Measurements from ENCODE around the gene TSC22D3.

DNA sequence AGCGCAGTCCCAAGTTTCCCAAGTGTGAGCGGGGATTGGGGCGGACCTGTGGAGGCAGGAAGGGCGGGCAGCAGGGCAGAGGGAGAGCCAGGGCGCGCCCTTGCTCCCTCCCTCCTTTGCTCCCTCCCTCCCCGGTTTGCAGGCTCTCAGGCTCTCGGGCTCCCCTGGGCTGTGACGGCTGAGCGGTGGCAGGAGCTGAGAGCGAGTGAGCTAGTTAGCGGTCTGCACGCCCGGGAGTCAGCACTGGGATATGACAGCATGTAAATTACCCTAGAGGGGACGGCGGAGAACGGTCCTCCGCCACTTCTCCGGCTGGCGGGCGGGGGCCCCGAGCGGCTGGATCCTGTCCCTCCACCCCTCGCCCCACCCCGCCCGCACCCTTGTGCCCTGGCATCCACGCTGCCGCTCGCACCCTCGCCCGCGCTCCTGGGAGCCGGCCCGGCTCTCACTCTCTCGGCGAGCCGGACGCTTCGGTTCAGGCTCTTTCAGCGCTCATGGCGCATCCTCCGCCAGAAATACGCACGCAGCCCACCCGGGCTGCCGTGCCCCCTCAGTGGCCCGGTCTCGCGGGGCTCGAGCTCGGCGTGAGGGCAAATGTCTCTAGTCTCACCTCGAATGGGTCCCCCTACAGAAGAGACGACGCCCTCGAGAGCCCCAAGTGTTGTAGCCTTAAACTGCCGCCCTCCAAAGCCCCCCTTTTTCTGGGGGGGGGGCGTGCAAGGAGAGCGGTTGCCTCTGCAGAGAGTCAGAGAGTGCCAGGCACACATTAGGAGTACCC is at the start of gene TSC22D3:
- TF ChIP-seq, protein P1, sequence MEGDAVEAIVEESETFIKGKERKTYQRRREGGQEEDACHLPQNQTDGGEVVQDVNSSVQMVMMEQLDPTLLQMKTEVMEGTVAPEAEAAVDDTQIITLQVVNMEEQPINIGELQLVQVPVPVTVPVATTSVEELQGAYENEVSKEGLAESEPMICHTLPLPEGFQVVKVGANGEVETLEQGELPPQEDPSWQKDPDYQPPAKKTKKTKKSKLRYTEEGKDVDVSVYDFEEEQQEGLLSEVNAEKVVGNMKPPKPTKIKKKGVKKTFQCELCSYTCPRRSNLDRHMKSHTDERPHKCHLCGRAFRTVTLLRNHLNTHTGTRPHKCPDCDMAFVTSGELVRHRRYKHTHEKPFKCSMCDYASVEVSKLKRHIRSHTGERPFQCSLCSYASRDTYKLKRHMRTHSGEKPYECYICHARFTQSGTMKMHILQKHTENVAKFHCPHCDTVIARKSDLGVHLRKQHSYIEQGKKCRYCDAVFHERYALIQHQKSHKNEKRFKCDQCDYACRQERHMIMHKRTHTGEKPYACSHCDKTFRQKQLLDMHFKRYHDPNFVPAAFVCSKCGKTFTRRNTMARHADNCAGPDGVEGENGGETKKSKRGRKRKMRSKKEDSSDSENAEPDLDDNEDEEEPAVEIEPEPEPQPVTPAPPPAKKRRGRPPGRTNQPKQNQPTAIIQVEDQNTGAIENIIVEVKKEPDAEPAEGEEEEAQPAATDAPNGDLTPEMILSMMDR (IDR thresholded peaks at IDR 0.05): peak; percentile 6 to 32 (median 24)
- TF ChIP-seq POLR2A (IDR thresholded peaks at IDR 0.05): peak; percentile 41 to 59

Measured in uterus (tissue), 2 donors.